PC-3 (cell line): ENCODE measurements around the gene MTCL1. TPM values are rescaled to one million over a fixed set of nuclear protein-coding genes. Genes with fewer than 3 reads are reported as not detected.
A peak's percentile ranks its signal among the peaks of the same experiment; 100 is the strongest.

Source experiments
- ATAC-seq: fragments of 200-7000 bp; cut with Tn5 transposase; 2 replicates; pipeline ENCODE4 v1.9.1; 2020; ENCODE audit warnings: mild to moderate bottlenecking, moderate library complexity
- Bru-seq: library from RNA; stranded (reverse); fragments of 400-500 nt; gene quantifications from one replicate; lab custom pipeline; 2021; lab: Mats Ljungman, UMichigan
- BruChase-seq, 2 experiments: library from RNA; stranded (reverse); fragments of 400-500 nt; gene quantifications; one replicate each; lab custom pipeline; 2021; lab: Mats Ljungman, UMichigan
- BruUV-seq: library from RNA; stranded (reverse); fragments of 400-500 nt; replicated peaks from 2 replicates; lab custom pipeline; 2021; lab: Mats Ljungman, UMichigan
- CTCF ChIA-PET: fragments of 300-600 bp; sonication (Branson Sonifier 250); formaldehyde crosslinking; loops from one replicate; lab custom pipeline; 2022; ENCODE audit warnings: antibody characterized with exemption; lab: Charles Lee
- POLR2A ChIA-PET: fragments of 300-600 bp; sonication (Branson Sonifier 250); formaldehyde crosslinking; loops from one replicate; lab custom pipeline; 2022; ENCODE audit warnings: antibody characterized with exemption; ENCODE audit not compliant: unreplicated experiment; lab: Charles Lee
- DNase-seq: peaks from one replicate; pipeline ENCODE4 v3.0.0-alpha.2; 2015
- H2AFZ ChIP-seq: fragments of 300-600 bp; sonication (generic); 2 replicates; pipeline ENCODE4 v1.6.0; 2016; ENCODE audit warnings: antibody characterized with exemption, low read length
- H3F3A ChIP-seq: fragments of 300-600 bp; sonication (generic); one replicate; pipeline ENCODE4 v1.6.0; 2017; ENCODE audit warnings: antibody characterized with exemption, low read length, control low read depth, mild to moderate bottlenecking; ENCODE audit not compliant: unreplicated experiment
- H3K27ac ChIP-seq: fragments of 300-600 bp; sonication (generic); 2 replicates; pipeline ENCODE4 v1.5.1; 2016; ENCODE audit warnings: mild to moderate bottlenecking, low read length
- H3K27me3 ChIP-seq: fragments of 300-600 bp; sonication (generic); 2 replicates; pipeline ENCODE4 v1.6.1; 2016; ENCODE audit warnings: low read length, mixed read lengths
- H3K36me3 ChIP-seq: fragments of 300-600 bp; sonication (generic); 2 replicates; pipeline ENCODE4 v1.6.1; 2016; ENCODE audit warnings: low read depth, mixed run types, low read length, mixed read lengths
- H3K4me1 ChIP-seq: fragments of 300-600 bp; sonication (generic); 2 replicates; pipeline ENCODE4 v1.5.1; 2016; ENCODE audit warnings: low read length; ENCODE audit not compliant: insufficient read depth
- H3K4me2 ChIP-seq: fragments of 300-600 bp; sonication (generic); 2 replicates; pipeline ENCODE4 v1.6.0; 2016; ENCODE audit warnings: low read length
- H3K4me3 ChIP-seq: fragments of 300-600 bp; sonication (generic); 2 replicates; pipeline ENCODE4 v1.5.1; 2016; ENCODE audit warnings: mild to moderate bottlenecking, low read length, mixed read lengths
- H3K79me2 ChIP-seq: fragments of 300-600 bp; sonication (generic); 2 replicates; pipeline ENCODE4 v1.6.1; 2017; ENCODE audit warnings: low read length, mixed read lengths
- H3K9ac ChIP-seq: fragments of 300-600 bp; sonication (generic); 2 replicates; pipeline ENCODE4 v1.6.0; 2016; ENCODE audit warnings: mild to moderate bottlenecking, low read length
- H3K9me2 ChIP-seq: fragments of 300-600 bp; sonication (generic); replicated peaks from 2 replicates; pipeline ENCODE4 v1.6.1; 2016; ENCODE audit warnings: mixed run types, low read length, mixed read lengths
- H3K9me3 ChIP-seq: fragments of 300-600 bp; sonication (generic); 2 replicates; pipeline ENCODE4 v1.6.1; 2016; ENCODE audit warnings: low read length, mixed read lengths
- H4K20me1 ChIP-seq: fragments of 300-600 bp; sonication (generic); 2 replicates; pipeline ENCODE4 v1.6.1; 2016; ENCODE audit warnings: low read length, mixed read lengths
- EZH2 ChIP-seq: fragments of 300-600 bp; sonication (generic); IDR thresholded peaks from one replicate; pipeline ENCODE4 v1.6.1; 2017; ENCODE audit warnings: antibody characterized with exemption, mild to moderate bottlenecking, low read length; ENCODE audit not compliant: unreplicated experiment
- EZH2phosphoT487 ChIP-seq: fragments of 300-600 bp; sonication (generic); IDR thresholded peaks from 2 replicates; pipeline ENCODE4 v1.6.1; 2018; ENCODE audit warnings: mild to moderate bottlenecking, antibody characterized with exemption, low read length, borderline replicate concordance
- intact Hi-C: fragments of 100-400 bp; cut with micrococcal nuclease; formaldehyde crosslinking; loops from 2 replicates; pipeline ENCODE4 v1.9.0; 2023
- long read RNA-seq: library from polyadenylated mRNA; unstranded; transcript quantifications from one replicate; pipeline ENCODE4 v2.0.0, GENCODE V29; 2021; ENCODE audit not compliant: unreplicated experiment
- total RNA-seq: library from RNA; depleted of rRNA; stranded (reverse); fragments of >200 nt; gene quantifications from 2 replicates; pipeline ENCODE4 v1.2.3, GENCODE V29; 2014; rRNA removed
- TF ChIP-seq, protein P1 (sequence below): fragments of 300-600 bp; sonication (generic); conservative IDR thresholded peaks from 2 replicates; pipeline ENCODE4 v1.5.1; 2017; ENCODE audit warnings: antibody characterized with exemption, low read depth, mild to moderate bottlenecking, low read length

MTCL1 gene
- 33.1 and 58.8 TPM in 2 replicates for total RNA-seq
- Bru-seq, nascent RNA = percentile 91 among the genes with signal in this experiment
- BruChase-seq, experiment 1, labeled RNA remaining after a 6-hour chase = percentile 90 among the genes with signal in this experiment
- BruChase-seq, experiment 2, labeled RNA remaining after a 2-hour chase = percentile 88 among the genes with signal in this experiment
- long read RNA-seq, transcript MTCL1-216 (1 exons, 2,856 nt) = major isoform, 5 of 90 reads
- long read RNA-seq, partial matches to known transcripts = 63 of 90 reads
- long read RNA-seq, other reads (novel, unspliced or antisense) = 22 of 90 reads

DNA sequence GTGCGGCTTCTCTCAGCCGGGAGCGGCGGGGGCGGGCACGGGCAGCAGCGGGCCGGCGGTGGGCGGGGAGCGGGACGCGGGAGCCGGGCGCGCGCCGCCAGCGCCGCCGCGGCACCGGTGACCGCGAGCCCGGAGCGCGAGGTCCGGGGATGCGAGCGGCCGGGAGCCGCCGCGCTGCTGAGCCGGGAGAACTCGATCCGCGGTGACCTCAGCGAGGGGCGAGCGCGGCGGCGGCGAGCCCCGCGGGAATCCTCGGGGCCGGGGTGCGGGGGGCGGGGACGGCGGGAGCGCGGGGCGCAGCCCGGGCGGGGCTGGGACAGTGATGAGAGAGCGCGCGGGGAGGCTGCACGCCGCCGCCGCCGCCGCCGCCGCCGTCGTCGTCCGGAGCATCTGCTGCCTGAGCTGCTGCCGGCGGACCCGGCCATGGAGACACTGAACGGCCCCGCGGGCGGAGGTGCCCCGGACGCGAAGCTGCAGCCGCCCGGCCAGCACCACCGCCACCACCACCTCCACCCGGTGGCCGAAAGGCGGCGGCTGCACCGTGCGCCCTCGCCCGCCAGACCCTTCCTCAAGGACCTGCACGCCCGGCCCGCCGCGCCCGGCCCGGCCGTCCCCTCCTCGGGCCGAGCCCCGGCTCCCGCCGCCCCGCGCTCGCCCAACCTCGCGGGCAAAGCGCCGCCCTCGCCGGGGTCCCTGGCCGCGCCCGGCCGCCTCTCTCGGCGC, at the start of gene MTCL1:
Gene MTCL1 (plus strand): TSS at position 319 of the 723 bp plus-strand sequence. CDS start 105 bp downstream, at position 424.
- POLR2A ChIA-PET = interaction anchor here (0.7 kb wide), 1 partner anchor 269 kb away, joined by 3 read pairs; no protein-coding TSS in a partner anchor
- CTCF ChIA-PET = interaction anchor here (0.8 kb wide), 1 partner anchor 283 kb away, joined by 7 read pairs; no protein-coding TSS in a partner anchor
- peak; percentile 57 for DNase-seq

DNA sequence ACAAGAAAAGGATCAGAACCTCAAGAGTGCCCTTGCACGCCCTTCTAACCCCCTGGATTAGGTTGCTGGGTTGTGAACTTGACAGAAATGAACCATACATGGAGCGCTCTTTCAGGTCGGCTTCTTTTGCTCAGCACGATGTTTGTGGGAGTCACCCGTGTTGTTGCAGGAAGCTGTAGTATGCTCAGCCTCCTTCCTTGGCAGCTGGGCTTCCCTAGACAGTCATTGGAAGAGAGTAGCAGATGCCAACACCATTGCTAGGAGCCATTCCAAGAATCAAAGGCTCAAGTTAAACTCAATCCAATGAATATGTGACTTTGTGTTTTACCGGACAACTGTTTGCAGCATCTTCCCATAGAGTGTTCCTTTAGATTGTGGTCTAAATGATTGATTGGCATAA, 49.1 kb upstream of the MTCL1 start:
- Histone ChIP-seq H3K4me2 (no peak overlapping the region), H3K79me2 (no peaks in the 10 kb centered on the region), H3K27me3 (no peaks in the 10 kb centered on the region), H3K9me2 (no peaks in the 10 kb centered on the region), H4K20me1 (no peaks in the 10 kb centered on the region), H3K36me3 (no peaks in the 10 kb centered on the region), H3F3A (no peaks in the 10 kb centered on the region), H3K9ac (no peak overlapping the region), H3K27ac (no peak overlapping the region), H3K9me3 (no peaks in the 10 kb centered on the region), H3K4me1 (peaks cover 6% of the 10 kb centered on the region; the same call in 1 of the 2 replicates), H3K4me3 (no peak overlapping the region), H2AFZ (no peak overlapping the region)
- no peak for DNase-seq
- TF ChIP-seq, protein P1, sequence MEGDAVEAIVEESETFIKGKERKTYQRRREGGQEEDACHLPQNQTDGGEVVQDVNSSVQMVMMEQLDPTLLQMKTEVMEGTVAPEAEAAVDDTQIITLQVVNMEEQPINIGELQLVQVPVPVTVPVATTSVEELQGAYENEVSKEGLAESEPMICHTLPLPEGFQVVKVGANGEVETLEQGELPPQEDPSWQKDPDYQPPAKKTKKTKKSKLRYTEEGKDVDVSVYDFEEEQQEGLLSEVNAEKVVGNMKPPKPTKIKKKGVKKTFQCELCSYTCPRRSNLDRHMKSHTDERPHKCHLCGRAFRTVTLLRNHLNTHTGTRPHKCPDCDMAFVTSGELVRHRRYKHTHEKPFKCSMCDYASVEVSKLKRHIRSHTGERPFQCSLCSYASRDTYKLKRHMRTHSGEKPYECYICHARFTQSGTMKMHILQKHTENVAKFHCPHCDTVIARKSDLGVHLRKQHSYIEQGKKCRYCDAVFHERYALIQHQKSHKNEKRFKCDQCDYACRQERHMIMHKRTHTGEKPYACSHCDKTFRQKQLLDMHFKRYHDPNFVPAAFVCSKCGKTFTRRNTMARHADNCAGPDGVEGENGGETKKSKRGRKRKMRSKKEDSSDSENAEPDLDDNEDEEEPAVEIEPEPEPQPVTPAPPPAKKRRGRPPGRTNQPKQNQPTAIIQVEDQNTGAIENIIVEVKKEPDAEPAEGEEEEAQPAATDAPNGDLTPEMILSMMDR = no peak
- TF ChIP-seq EZH2phosphoT487 (no peak), EZH2 (no peak)
- BruUV-seq = no TSS peak
- ATAC-seq = no peak
- intact Hi-C loops = loop anchor here (10.0 kb wide), 1 partner anchor 489 kb away; no protein-coding TSS in a partner anchor
- CTCF ChIA-PET = no interaction called here
- POLR2A ChIA-PET = no interaction called here

More for the DNA sequence above, at the start of gene MTCL1:
- H3K36me3 ChIP-seq = no peaks in the 10 kb centered on the region
- H3K27ac ChIP-seq = peak within 1 kb of the TSS; percentile 51
- H3F3A ChIP-seq = no peaks in the 10 kb centered on the region
- H2AFZ ChIP-seq = peak within 1 kb of the TSS; percentile 91
- no peaks in the 10 kb centered on the region for H3K9me2 ChIP-seq
- TF ChIP-seq EZH2 (no peak), EZH2phosphoT487 (no peak)
- TF ChIP-seq, protein P1 = no peak
- intact Hi-C loops = loop anchor here (2.0 to 5.0 kb wide), 2 partner anchors 51 to 432 kb away; partner anchors contain the start of gene ANKRD12
- H4K20me1 ChIP-seq = peaks cover 12% of the 10 kb centered on the region; the same call in 1 of the 2 replicates
- peaks cover 49% of the 10 kb centered on the region for H3K4me1 ChIP-seq
- no peaks in the 10 kb centered on the region for H3K9me3 ChIP-seq
- peak; percentile 20 for ATAC-seq
- peak within 1 kb of the TSS; percentile 99 for H3K4me2 ChIP-seq
- peak within 1 kb of the TSS; percentile 78 for H3K9ac ChIP-seq
- H3K79me2 ChIP-seq = peaks cover 45% of the 10 kb centered on the region
- H3K27me3 ChIP-seq = no peaks in the 10 kb centered on the region
- no TSS peak for BruUV-seq
- H3K4me3 ChIP-seq = peak within 1 kb of the TSS; percentile 78
